GM23338 (cell line): Measurements from ENCODE around the gene COPB1.

Experiments used
- CTCF ChIP-seq, 2 experiments: fragments of 200-600 bp in 1 of 2; sonication (generic) in 1 of 2; conservative IDR thresholded peaks; 2 replicates each; pipeline versions ENCODE4 v1.5.1 to v1.6.1; 2016 to 2017; ENCODE audit warnings: antibody characterized with exemption in 2 of 2, low read depth in 2 of 2, mild to moderate bottlenecking in 2 of 2, moderate library complexity in 1 of 2
- EZH2 ChIP-seq: fragments of 200-600 bp; sonication (generic); IDR thresholded peaks from one replicate; pipeline ENCODE4 v1.8.0; 2017; ENCODE audit warnings: antibody characterized with exemption, mild to moderate bottlenecking, low read depth; ENCODE audit not compliant: unreplicated experiment
- EZH2phosphoT487 ChIP-seq: fragments of 200-600 bp; sonication (generic); IDR thresholded peaks from one replicate; pipeline ENCODE4 v1.8.1; 2018; ENCODE audit warnings: antibody characterized with exemption; ENCODE audit not compliant: unreplicated experiment
- JUNB ChIP-seq: IDR thresholded peaks from one replicate; pipeline ENCODE4 v1.6.1; 2016; ENCODE audit warnings: antibody characterized with exemption; ENCODE audit not compliant: unreplicated experiment
- POLR2AphosphoS5 ChIP-seq: IDR thresholded peaks from 2 replicates; pipeline ENCODE4 v1.6.1; 2016; ENCODE audit warnings: antibody characterized with exemption, low read depth
- TF ChIP-seq, protein P1 (sequence below): IDR thresholded peaks from 2 replicates; pipeline ENCODE4 v1.6.1; 2016; ENCODE audit warnings: antibody characterized with exemption

DNA sequence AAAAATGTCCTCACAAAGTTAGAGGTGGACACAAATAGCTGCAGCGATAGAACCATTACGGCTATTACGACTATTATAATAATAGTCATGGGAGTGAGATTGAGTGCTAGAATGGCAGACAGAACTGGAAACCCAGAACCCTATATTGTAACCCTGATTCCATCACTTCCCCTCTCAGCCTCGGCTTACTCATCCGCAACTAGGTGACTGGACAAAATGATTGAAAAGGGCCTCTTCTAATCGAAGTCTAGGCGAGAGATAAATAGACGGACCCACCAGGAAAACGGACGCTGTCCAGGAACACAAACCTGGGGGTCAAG is 19.9 kb upstream of the COPB1 start:
- TF ChIP-seq CTCF (conservative IDR thresholded peaks at IDR 0.05; ENCODE audit: low read depth in 2 of 2) (no peak), EZH2 (no peak), POLR2AphosphoS5 (no peak), EZH2phosphoT487 (no peak), JUNB (no peak)
- TF ChIP-seq, protein P1, sequence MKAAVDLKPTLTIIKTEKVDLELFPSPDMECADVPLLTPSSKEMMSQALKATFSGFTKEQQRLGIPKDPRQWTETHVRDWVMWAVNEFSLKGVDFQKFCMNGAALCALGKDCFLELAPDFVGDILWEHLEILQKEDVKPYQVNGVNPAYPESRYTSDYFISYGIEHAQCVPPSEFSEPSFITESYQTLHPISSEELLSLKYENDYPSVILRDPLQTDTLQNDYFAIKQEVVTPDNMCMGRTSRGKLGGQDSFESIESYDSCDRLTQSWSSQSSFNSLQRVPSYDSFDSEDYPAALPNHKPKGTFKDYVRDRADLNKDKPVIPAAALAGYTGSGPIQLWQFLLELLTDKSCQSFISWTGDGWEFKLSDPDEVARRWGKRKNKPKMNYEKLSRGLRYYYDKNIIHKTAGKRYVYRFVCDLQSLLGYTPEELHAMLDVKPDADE: no peak
